ENCODE measurements around the gene UACA. TPM values are rescaled to one million over a fixed set of nuclear protein-coding genes. Genes with fewer than 3 reads are reported as not detected.

The UACA gene
- total and polyA plus RNA-seq, 2 of the 8 experiments (the other 6 are each of a cell fraction or from before 2014, with no cell fraction given), result 28.6 to 38.9 TPM

DNA sequence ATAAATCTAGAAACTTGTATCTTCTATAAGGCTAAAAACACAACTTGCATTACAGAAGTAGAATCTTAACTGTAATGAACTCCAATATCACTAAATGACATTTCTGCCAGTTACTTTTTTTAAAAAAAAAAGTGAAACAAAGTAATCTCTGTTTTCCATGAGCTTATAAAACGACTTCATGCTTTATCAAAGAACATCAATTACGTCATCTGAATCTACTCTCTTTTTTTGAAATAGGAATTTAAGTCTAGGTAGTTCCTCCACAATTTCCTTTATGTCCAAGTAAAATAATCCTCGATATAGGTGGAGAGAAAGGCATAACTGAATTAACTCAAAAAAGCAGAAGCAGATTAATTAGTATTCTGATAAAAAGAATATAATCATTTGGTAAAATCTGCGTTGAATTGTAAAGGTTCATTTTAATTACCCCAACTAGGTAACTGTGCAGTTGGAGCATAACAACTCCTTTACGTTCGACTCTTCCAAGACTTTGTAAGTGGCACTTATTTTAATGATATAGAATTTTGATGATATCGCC is 1.4 kb downstream of the UACA start:
- H3K9ac ChIP-seq (replicated peaks in 1 of 4; ENCODE audit: extremely low read depth in 1 of 4, low read depth in 3 of 4, low read length in 3 of 4), result no peak overlapping the region; a peak in 1 of 7 replicates

More for the DNA sequence above, 1.4 kb downstream of the UACA start:
- Histone ChIP-seq H2BK120ac (replicated peaks; ENCODE audit: low read depth, low read length) (no peak overlapping the region), H4K5ac (ENCODE audit: insufficient read length, low read depth, low read length) (no peak overlapping the region), H3K27ac (ENCODE audit: low read depth, low read length) (no peak overlapping the region), H3K79me2 (ENCODE audit: control insufficient read depth in 1 of 2, insufficient read depth in 2 of 2, low read length in 2 of 2) (peaks cover 0 to 12% of the 10 kb centered on the region in 2 experiments; a peak in 2 of 4 replicates), H3K4me1 (replicated peaks in 1 of 4; ENCODE audit: control insufficient read depth in 3 of 4, insufficient read depth in 4 of 4, low read length in 3 of 4) (peaks cover 0 to 3% (median 2%) of the 10 kb centered on the region in 4 experiments; a peak in 6 of 7 replicates), H2BK20ac (ENCODE audit: low read length) (no peak overlapping the region), H3K23me2 (ENCODE audit: low read depth, low read length) (peaks cover 5% of the 10 kb centered on the region; the same call in 1 of the 2 replicates), H4K8ac (ENCODE audit: extremely low read depth, insufficient read depth, low read length) (no peak overlapping the region), H3K9me3 (ENCODE audit: insufficient read depth in 2 of 2, low read depth in 1 of 2, low read length in 1 of 2) (no peaks in the 10 kb centered on the region), H2BK5ac (ENCODE audit: low read depth, low read length) (no peak overlapping the region), H3K79me1 (ENCODE audit: low read depth, low read length) (no peaks in the 10 kb centered on the region), H3K27me3 (replicated peaks in 1 of 4; ENCODE audit: control insufficient read depth in 3 of 4, extremely low read depth in 1 of 4, insufficient read depth in 3 of 4, low read length in 3 of 4) (no peaks in the 10 kb centered on the region), H3K4me3 (ENCODE audit: extremely low read depth in 1 of 4, insufficient read depth in 2 of 4, low read depth in 3 of 4, low read length in 4 of 4) (peak overlapping the region; percentile 74 to 84 (median 80)), H2AK5ac (ENCODE audit: low read depth, low read length) (no peak overlapping the region), H3K36me3 (ENCODE audit: control insufficient read depth in 2 of 4, insufficient read depth in 4 of 4, low read length in 3 of 4) (no peaks in the 10 kb centered on the region), H2AFZ (ENCODE audit: low read length) (no peak overlapping the region), H3K18ac (ENCODE audit: extremely low read depth, low read length) (no peak overlapping the region), H2BK15ac (ENCODE audit: low read length) (no peak overlapping the region), H3K4me2 (ENCODE audit: insufficient read depth in 1 of 2, low read depth in 2 of 2, low read length in 2 of 2) (peak overlapping the region; percentile 84 to 85), H4K20me1 (replicated peaks in 1 of 2; ENCODE audit: control insufficient read depth in 1 of 2, insufficient read depth in 2 of 2, low read length in 2 of 2) (no peaks in the 10 kb centered on the region), H3K23ac (ENCODE audit: insufficient read length) (no peak overlapping the region), H3K4ac (replicated peaks; ENCODE audit: insufficient read length, low read depth, low read length) (no peak overlapping the region), H3K56ac (replicated peaks; ENCODE audit: insufficient read length, low read depth, low read length) (no peak overlapping the region), H4K91ac (replicated peaks; ENCODE audit: insufficient read length, low read length) (no peak overlapping the region), H3K14ac (ENCODE audit: insufficient read length) (no peak overlapping the region), H2BK12ac (ENCODE audit: low read depth, low read length) (no peak overlapping the region)
- WGBS, 2 experiments (ENCODE audit: extremely low coverage in 1 of 2, insufficient coverage in 1 of 2, insufficient read length in 1 of 2, insufficient replicate concordance in 2 of 2, low coverage in 1 of 2, low lambda C conversion rate in 2 of 2, missing lambda C conversion rate in 1 of 2), result 35% methylated on average over 7 of the region's 7 CpGs; no CpG with 5 or more reads in 1 of the 2 experiments
- ChIA-PET POLR2A (ENCODE audit: partially characterized antibody) (no interaction called here), CTCF (ENCODE audit: partially characterized antibody) (interaction anchor here (0.9 kb wide), 1 partner anchor 50 kb away, joined by 6 read pairs; no protein-coding TSS in a partner anchor)
- DNase-seq (ENCODE audit: low read depth in 1 of 2, low spot score in 2 of 2), result no peak
- no peak for TF ChIP-seq HDAC6 (IDR thresholded peaks at IDR 0.05; ENCODE audit: low read depth, low read length)
- TF ChIP-seq TBP (IDR thresholded peaks at IDR 0.05; ENCODE audit: low read depth, low read length), result no peak
- no peak for TF ChIP-seq EGR1 (IDR thresholded peaks at IDR 0.05; ENCODE audit: borderline replicate concordance, low read depth, low read length)
- TF ChIP-seq GTF2F1 (IDR thresholded peaks at IDR 0.05; ENCODE audit: borderline replicate concordance, low read depth, low read length), result no peak
- no peak for TF ChIP-seq CREB1 (IDR thresholded peaks at IDR 0.05)
- TF ChIP-seq TAF1 (IDR thresholded peaks at IDR 0.05; ENCODE audit: low read depth, low read length), result no peak
- no peak for TF ChIP-seq HDAC2 (IDR thresholded peaks at IDR 0.05; ENCODE audit: borderline replicate concordance in 1 of 2, low read depth in 2 of 2, low read length in 2 of 2)
- TF ChIP-seq CBX8 (IDR thresholded peaks at IDR 0.05; ENCODE audit: borderline replicate concordance, low read depth, low read length), result no peak
- TF ChIP-seq FOSL1 (IDR thresholded peaks at IDR 0.05; ENCODE audit: insufficient read depth, low read depth, low read length), result no peak
- no peak for TF ChIP-seq TAF7 (optimal IDR thresholded peaks at IDR 0.05; ENCODE audit: borderline replicate concordance, low read depth, low read length)
- TF ChIP-seq POLR2A (IDR thresholded peaks at IDR 0.05; ENCODE audit: control extremely low read depth in 1 of 2, low read depth in 2 of 2, low read length in 2 of 2), result no peak
- peak; percentile 24 for FAIRE-seq
